HG03521 (cell line): ENCODE data around the gene EMILIN1.
"Not testable (repeated sequence)": the region's sequence is repeated elsewhere in the genome, so short reads cannot be mapped to it uniquely, and the experiment has no call there.

ENCODE experiments used
- ATAC-seq: cut with Tn5 transposase; IDR thresholded peaks from one replicate; pipeline ENCODE4 v1.9.1; 2021; ENCODE audit warnings: mild to moderate bottlenecking, moderate library complexity; ENCODE audit not compliant: unreplicated experiment

Gene EMILIN1

DNA sequence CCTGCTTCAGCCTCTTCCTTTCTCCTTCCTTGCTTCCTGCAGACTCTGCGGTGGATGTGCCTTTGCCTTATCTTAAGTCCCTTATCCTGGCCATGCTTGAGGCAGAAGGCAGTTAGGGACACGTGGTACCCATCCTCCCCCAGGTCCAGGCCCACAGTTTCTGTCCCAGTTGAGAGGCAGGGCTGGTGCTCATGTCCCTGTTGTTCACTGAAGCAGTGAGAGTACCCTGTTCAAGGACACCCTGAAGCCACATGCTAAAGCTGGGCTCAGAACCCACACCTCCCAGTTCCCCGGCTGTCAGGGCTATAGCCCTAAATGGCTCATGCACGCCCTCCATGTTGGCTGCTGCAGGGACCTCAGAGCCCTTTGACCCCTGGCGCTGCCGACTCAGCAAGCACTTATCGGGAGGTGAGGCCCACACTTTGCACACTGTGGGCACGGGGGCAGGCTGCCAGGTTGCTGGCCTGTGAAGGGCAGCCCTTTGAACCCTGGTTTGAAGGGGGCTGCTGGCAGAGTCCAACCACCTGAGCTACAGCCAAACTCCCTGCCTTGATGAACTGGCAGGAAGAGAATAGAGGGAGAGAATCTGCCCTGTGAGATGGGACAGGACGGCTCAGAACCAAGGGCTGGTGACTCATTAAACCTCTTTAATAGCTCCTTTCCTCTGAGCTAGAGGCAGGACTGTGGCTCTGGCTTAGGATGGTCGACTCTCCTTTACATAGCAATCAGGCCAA, 14.4 kb downstream of the EMILIN1 start:
- ATAC-seq, result no peak

- no peak for ATAC-seq
Observed at GRCh38 chr2:27093430-27094352, 15.3 kb downstream of the EMILIN1 start.

DNA sequence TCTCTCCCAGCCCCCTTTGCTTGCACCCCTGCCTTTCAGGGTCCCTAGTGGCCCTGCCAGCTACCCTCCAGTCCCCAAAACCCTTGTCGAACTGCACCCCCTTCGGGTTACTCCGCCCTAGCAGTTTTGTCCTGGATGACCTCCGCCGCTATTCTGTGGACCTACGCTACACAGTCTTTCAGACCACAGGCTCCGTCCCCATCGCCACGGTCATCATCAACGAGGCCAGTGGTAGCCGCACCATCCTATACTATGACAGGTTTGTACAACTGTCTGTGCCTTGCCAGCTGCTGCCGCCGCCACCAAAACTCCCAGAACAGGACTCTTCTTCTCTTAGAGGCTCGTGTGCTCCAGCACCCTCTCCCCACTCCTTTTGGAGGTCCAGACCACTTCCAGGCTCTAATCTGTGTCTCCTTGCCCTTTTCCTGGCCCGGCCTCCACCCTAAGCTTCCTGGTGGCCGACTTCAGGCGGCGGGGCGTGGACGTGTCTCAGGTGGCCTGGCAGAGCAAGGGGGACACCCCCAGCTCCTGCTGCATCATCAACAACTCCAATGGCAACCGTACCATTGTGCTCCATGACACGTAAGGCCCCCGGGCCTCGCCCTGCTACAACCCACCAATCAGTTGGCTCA, 16.1 kb downstream of the EMILIN1 start:
- ATAC-seq, result no peak

GRCh38 chr2:27095427-27095744, 17.0 kb downstream of the EMILIN1 start:
- ATAC-seq, result no peak

- no peak for ATAC-seq
Observed at GRCh38 chr2:27095745-27096651, 17.6 kb downstream of the EMILIN1 start.

DNA sequence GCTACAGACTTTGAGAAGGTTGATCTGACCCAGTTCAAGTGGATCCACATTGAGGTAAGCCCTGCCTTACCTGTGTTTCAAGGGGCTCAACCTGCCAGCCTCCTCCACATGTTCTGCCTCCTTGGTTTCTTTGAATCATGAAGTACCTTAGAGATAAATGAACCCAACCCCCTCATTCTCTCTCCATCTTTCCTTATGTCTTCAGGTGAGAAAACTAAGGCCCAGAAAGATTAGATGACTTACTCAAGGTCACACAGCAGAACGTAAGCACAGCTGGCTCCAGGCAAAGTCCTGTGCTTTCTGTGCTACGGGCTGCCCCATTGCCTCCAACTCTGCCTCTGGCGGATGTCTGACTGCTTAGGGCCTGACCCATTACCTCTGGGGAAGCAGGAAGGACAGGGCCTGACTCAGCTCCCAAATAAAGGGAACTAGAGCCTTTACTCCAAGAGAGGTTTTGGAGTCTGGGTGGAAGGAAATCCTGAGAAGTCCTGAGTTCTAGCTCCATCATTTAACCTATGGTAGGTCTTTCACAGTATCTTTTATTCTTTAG, 18.4 kb downstream of the EMILIN1 start:
- no peak for ATAC-seq

DNA sequence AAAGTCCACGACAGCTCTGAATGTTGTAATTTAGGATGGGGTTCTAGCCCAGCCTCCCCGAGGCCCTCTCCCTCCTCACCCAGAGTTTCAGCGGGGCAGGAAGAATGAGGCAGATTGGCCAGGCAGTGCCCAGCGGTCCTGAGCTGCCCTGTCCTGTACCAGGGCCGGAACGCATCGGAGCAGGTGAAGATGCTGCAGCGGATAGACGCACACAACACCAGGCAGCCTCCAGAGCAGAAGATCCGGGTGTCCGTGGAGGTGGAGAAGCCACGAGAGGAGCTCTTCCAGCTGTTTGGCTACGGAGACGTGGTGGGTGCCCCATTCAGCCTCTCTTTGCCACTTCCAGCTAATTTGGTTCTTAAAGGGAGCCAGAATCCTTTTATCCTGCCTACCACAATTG, 18.9 kb downstream of the EMILIN1 start:
- ATAC-seq, result no peak

- ATAC-seq, result no peak
Observed at GRCh38 chr2:27099334-27099955, 21.0 kb downstream of the EMILIN1 start.

DNA sequence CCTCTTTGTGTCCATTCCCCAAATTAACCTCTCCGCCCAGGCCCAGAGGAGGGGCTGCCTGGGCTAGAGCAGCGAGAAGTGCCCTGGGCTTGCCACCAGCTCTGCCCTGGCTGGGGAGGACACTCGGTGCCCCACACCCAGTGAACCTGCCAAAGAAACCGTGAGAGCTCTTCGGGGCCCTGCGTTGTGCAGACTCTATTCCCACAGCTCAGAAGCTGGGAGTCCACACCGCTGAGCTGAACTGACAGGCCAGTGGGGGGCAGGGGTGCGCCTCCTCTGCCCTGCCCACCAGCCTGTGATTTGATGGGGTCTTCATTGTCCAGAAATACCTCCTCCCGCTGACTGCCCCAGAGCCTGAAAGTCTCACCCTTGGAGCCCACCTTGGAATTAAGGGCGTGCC, 21.6 kb downstream of the EMILIN1 start:
- ATAC-seq, result no peak

- no peak for ATAC-seq
Observed at GRCh38 chr2:27102329-27102728, 23.9 kb downstream of the EMILIN1 start.

- ATAC-seq, result no peak
Observed at GRCh38 chr2:27105981-27106380, 27.6 kb downstream of the EMILIN1 start.

GRCh38 chr2:27108221-27108620, 29.8 kb downstream of the EMILIN1 start:
- no peak for ATAC-seq

DNA sequence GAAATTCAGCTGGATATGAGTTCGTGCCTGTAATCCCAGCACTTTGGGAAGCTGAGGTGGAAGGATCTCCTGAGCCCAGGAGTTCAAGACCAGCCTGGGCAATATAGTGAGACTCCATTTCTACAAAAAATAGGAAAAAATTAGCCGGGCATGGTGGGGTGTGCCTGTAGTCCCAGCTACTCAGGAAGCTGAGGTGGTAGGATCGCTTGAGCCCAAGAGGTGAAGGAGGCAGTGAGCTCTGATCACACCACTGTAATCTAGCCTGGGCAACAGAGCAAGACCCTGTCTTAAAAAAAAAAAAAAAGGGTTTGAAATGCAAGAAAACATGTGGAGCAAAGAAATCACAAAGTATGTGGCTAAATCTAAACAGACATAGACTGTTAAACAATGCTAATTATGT, 30.7 kb downstream of the EMILIN1 start:
- ATAC-seq, result no peak

GRCh38 chr2:27110603-27111352, 32.4 kb downstream of the EMILIN1 start:
- ATAC-seq, result not testable (repeated sequence)

GRCh38 chr2:27111392-27112078, 33.1 kb downstream of the EMILIN1 start:
- not testable (repeated sequence) for ATAC-seq

GRCh38 chr2:27115519-27115918, 37.1 kb downstream of the EMILIN1 start:
- ATAC-seq, result no peak

GRCh38 chr2:27117995-27118524, 39.6 kb downstream of the EMILIN1 start:
- no peak for ATAC-seq

DNA sequence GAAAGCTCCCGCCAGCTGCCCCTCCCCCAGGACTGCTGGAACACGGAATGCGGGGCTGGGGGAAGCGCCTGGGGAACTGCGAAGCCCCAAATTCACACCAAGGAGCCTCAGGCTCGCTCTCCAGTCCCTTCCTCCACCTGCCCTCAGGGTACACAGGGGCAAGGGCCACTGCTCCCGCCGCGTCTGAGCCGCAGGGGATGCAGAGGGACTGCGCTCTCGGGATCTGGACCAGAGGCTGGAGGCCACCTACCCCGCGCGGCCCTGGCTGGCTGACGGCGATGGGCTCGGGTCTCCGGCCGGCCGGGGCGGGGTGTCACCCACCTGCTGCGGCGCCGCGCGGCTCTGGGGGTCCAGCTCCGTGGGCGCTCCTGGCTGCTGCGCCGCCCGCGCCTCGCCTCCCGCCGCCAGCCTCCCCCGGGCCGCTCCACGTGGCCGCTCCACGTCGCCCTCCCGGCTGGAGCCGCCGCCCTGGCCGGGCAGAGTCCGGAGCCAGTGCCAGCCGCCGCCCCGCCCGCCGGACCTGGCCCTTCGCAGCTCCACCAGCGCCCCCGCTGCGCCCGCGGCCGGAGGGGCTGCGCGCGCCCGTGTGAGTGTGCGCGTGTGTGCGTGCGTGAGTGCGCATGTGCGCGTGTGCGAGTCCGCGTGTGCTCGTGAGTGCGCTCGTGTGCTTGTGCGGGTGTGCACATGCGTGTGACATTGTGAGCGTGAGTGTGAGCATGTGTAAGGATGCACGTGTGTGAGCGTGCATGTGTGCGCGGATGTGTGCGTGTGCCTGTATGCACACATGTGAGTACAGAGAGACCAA, 40.3 kb downstream of the EMILIN1 start, which contains the start of gene CGREF1:
Gene CGREF1, minus strand, starts transcription at position 604 of the 805 bp plus-strand sequence. CDS start 14,762 bp downstream, outside the sequence.
- no peak for ATAC-seq
